RWPE2 (cell line): ENCODE results near the gene PDE4B.

ENCODE experiments used
- ATAC-seq: fragments of 200-7000 bp; cut with Tn5 transposase; 3 replicates; pipeline ENCODE4 v1.9.1; 2021; ENCODE audit warnings: low read depth
- DNase-seq: peaks from one replicate; pipeline ENCODE4 v3.0.0-alpha.2; 2020; ENCODE audit warnings: low spot score
- H3K27ac ChIP-seq: fragments of 450-650 bp; 2 replicates; pipeline ENCODE4 v1.5.1; 2017; ENCODE audit warnings: mild to moderate bottlenecking; ENCODE audit not compliant: poor library complexity, severe bottlenecking
- H3K27me3 ChIP-seq: fragments of 250-450 bp; sonication (Bioruptor Pico); 2 replicates; pipeline ENCODE4 v1.5.1; 2021; ENCODE audit warnings: mild to moderate bottlenecking, moderate library complexity; ENCODE audit not compliant: insufficient read depth, poor library complexity, severe bottlenecking
- H3K36me3 ChIP-seq: fragments of 250-450 bp; sonication (Bioruptor Pico); 2 replicates; pipeline ENCODE4 v1.5.1; 2020; ENCODE audit warnings: low read depth, mild to moderate bottlenecking, moderate library complexity
- H3K4me1 ChIP-seq: fragments of 250-450 bp; sonication (Bioruptor Pico); 2 replicates; pipeline ENCODE4 v1.5.1; 2021; ENCODE audit warnings: mild to moderate bottlenecking, moderate library complexity; ENCODE audit not compliant: insufficient read depth, poor library complexity, severe bottlenecking
- H3K4me3 ChIP-seq: fragments of 250-450 bp; sonication (Bioruptor Pico); 2 replicates; pipeline ENCODE4 v1.5.1; 2021; ENCODE audit warnings: mild to moderate bottlenecking, moderate library complexity; ENCODE audit not compliant: severe bottlenecking
- H3K9me3 ChIP-seq: fragments of 250-450 bp; sonication (Bioruptor Pico); 2 replicates; pipeline ENCODE4 v1.5.1; 2021; ENCODE audit warnings: mild to moderate bottlenecking, moderate library complexity; ENCODE audit not compliant: severe bottlenecking
- TF ChIP-seq, protein P1 (sequence below): fragments of 450-650 bp; IDR thresholded peaks from one replicate; pipeline ENCODE4 v1.5.1; 2017; ENCODE audit warnings: mild to moderate bottlenecking, moderate library complexity; ENCODE audit not compliant: poor library complexity, severe bottlenecking

The PDE4B gene

DNA sequence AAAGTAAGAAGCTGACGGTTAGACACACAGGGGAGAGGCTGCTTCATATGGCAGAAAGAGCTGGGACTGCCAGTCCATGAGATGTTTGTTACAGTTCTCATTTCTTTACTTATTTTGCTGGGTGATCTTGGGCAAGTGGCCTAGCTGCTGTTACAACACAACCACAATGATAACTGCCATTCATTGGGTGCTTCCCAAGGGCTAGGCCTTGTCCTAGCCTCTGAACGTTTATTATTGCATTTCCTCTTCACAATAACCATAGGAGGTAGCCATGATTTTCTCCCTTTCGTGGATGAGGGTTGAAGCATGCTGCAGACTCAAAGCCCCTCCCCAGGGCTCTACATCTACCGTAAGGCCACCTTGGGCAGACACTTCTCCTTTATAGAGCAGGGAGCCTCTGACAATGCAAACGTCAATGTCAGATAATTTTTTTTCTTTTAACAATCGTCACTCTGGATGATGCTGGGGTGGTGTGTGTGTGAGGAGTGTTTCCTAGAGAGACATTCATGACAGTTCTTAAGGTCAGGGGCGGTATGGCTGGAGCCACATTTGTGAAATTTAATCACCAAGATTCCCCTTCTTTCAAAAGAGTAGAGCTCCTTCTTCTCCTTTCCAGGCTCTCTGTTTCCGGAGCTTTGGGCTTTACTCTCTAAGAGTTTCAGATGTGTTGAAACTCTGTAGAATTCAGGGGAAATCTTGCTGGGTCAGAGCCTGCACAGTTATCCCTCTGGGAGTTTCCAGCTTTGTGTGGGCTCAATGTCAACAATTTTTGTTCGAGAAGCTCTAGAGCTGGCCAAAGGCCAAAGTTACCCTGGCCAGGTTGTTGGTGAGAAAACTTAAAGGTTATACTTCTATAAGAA, 602.7 kb downstream of the PDE4B start:
- Histone ChIP-seq H3K4me3 (no peak overlapping the region), H3K27me3 (no peaks in the 10 kb centered on the region), H3K4me1 (no peaks in the 10 kb centered on the region), H3K36me3 (no peaks in the 10 kb centered on the region), H3K9me3 (no peaks in the 10 kb centered on the region), H3K27ac (no peak overlapping the region)
- TF ChIP-seq, protein P1, sequence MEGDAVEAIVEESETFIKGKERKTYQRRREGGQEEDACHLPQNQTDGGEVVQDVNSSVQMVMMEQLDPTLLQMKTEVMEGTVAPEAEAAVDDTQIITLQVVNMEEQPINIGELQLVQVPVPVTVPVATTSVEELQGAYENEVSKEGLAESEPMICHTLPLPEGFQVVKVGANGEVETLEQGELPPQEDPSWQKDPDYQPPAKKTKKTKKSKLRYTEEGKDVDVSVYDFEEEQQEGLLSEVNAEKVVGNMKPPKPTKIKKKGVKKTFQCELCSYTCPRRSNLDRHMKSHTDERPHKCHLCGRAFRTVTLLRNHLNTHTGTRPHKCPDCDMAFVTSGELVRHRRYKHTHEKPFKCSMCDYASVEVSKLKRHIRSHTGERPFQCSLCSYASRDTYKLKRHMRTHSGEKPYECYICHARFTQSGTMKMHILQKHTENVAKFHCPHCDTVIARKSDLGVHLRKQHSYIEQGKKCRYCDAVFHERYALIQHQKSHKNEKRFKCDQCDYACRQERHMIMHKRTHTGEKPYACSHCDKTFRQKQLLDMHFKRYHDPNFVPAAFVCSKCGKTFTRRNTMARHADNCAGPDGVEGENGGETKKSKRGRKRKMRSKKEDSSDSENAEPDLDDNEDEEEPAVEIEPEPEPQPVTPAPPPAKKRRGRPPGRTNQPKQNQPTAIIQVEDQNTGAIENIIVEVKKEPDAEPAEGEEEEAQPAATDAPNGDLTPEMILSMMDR, result no peak
- no peak for DNase-seq
- no peak for ATAC-seq

DNA sequence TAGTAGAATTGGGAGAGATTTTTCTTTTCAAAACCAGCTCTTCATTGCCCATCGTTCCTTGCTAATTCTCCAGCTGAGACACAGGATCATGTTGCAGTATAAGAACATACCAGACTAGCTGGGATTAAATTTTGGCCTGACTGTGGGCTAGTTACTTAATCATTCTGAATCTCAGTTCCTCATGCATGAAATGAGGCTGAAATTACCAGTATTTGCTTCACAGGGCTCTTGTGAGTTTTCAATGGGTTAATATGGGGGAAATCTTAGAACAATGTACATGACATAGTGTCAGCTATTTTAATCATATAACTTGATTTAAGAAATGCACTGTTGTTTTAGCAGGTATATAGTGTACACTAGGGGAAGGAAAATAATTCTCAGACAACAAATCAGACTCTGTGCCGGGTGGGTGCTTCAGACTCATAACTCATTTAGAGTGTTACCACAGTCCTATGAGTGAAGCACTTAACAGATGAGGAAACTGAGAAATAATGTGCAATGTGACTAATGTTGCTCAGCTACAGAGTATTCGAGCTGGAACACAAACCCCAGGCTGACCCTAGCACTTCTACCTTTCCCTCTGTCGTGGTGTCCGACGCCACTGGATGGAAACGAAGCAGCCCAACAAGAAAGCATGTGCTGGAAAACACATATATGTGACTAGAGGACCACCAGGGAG, 603.7 kb downstream of the PDE4B start:
- no peak for ATAC-seq

DNA sequence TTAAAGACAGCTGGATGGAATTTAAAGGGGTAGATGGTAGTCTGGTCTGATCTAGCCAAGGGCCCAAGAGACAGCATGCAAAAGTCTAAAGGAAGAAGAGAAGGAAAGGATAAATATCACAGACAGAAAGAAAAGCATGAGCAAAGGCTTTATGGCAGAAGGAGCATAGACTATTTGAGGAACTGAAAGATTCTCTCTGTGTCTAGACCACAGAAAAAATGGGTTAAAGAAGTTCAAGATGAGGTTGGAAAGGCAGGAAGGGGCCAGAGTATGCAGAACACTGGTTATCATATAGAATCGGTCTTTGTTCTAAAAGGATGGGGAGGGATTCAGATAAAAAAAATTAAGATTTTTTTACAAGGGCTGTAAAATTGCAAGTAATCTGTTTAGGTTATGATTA, 604.5 kb downstream of the PDE4B start:
- H3K27ac ChIP-seq, result no peak overlapping the region
- H3K36me3 ChIP-seq, result no peaks in the 10 kb centered on the region
- TF ChIP-seq, protein P1, result no peak
- no peak for DNase-seq
- H3K9me3 ChIP-seq, result no peaks in the 10 kb centered on the region
- H3K4me1 ChIP-seq, result no peaks in the 10 kb centered on the region
- H3K4me3 ChIP-seq, result no peak overlapping the region
- no peaks in the 10 kb centered on the region for H3K27me3 ChIP-seq
- no peak for ATAC-seq

More for the DNA sequence above, 603.7 kb downstream of the PDE4B start:
- Histone ChIP-seq H3K27me3 (no peaks in the 10 kb centered on the region), H3K4me1 (no peaks in the 10 kb centered on the region), H3K27ac (no peak overlapping the region), H3K9me3 (no peaks in the 10 kb centered on the region), H3K36me3 (no peaks in the 10 kb centered on the region), H3K4me3 (no peak overlapping the region)
- TF ChIP-seq, protein P1, result no peak
- DNase-seq, result no peak

DNA sequence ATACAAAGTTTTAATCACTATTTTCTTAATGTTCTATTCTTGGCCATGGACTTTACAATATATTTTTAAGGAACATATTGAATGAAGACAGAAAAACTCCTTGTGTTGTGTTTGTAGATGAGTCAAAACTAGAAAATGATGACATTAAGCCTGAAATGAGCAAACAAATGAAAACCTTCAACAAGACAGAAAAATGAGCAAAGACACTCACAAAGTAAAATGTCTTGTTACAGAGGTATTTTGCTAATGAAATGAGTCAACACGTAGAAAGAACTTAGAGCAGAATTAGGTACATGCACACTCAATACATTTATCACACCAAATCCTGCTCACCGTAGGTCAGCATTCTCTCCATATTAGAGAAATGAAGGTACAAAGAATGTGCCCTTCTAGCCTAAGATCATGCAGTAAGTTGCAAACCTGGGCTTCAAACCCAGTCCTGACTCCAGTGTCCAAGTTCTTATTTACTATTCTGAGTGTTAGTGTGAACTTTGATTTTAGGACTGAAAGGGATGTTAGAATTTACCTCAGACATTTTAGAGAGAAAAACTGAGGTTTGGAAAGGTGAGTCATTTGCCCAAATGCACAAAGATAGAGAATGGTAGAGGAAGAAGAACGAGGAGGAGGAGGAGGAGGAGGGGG, 607.3 kb downstream of the PDE4B start:
- DNase-seq (no peak), ATAC-seq (no peak)
- TF ChIP-seq, protein P1, result no peak
- Histone ChIP-seq H3K36me3 (no peaks in the 10 kb centered on the region), H3K4me1 (no peaks in the 10 kb centered on the region), H3K27me3 (no peaks in the 10 kb centered on the region), H3K4me3 (no peak overlapping the region), H3K9me3 (no peaks in the 10 kb centered on the region), H3K27ac (no peak overlapping the region)
